ENCODE results near the gene SLC12A7. TPM values are rescaled to one million over a fixed set of nuclear protein-coding genes. Genes with fewer than 3 reads are reported as not detected.

The SLC12A7 gene
- total RNA-seq, 1 experiment from 2014 or later = 6.3 TPM

DNA sequence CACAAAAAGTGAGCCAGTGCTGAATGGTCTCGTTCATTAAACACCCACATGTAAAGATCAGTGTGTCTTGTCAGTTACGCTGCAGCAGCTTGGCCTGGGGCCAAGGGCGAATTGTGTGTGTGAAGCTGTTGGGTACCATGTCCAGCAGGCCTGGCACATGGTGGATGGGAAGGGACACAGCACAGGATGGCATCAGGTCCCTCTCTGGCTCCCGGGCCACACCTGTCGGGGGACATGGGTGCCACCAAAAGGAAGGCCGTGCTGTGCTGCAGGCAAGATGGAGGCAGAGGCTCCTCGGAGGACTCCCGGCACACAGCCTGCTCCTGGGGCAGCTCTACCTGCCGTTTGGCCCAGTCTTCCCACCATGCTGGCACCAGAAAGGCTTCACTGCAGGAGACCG lies 71.3 kb downstream of the SLC12A7 start:
- Mint-ChIP-seq H3K27me3 (ENCODE audit: insufficient read depth, unreplicated experiment) (no peaks in the 10 kb centered on the region), H3K27ac (ENCODE audit: low read depth, unreplicated experiment) (no peak overlapping the region), H3K4me1 (ENCODE audit: insufficient read depth, unreplicated experiment) (no peaks in the 10 kb centered on the region), H3K4me3 (ENCODE audit: unreplicated experiment) (no peak overlapping the region), H3K36me3 (ENCODE audit: insufficient read depth, unreplicated experiment) (no peaks in the 10 kb centered on the region), H3K9me3 (ENCODE audit: unreplicated experiment) (peaks cover 48% of the 10 kb centered on the region)
- no peak for DNase-seq (ENCODE audit: unreplicated experiment)
- ChIA-PET CTCF (interaction anchor here (0.6 kb wide), 1 partner anchor 615 kb away, joined by 3 read pairs; no protein-coding TSS in a partner anchor), POLR2A (no interaction called here)
- BruUV-seq (replicated peaks) = no TSS peak
- TF ChIP-seq, protein P1, sequence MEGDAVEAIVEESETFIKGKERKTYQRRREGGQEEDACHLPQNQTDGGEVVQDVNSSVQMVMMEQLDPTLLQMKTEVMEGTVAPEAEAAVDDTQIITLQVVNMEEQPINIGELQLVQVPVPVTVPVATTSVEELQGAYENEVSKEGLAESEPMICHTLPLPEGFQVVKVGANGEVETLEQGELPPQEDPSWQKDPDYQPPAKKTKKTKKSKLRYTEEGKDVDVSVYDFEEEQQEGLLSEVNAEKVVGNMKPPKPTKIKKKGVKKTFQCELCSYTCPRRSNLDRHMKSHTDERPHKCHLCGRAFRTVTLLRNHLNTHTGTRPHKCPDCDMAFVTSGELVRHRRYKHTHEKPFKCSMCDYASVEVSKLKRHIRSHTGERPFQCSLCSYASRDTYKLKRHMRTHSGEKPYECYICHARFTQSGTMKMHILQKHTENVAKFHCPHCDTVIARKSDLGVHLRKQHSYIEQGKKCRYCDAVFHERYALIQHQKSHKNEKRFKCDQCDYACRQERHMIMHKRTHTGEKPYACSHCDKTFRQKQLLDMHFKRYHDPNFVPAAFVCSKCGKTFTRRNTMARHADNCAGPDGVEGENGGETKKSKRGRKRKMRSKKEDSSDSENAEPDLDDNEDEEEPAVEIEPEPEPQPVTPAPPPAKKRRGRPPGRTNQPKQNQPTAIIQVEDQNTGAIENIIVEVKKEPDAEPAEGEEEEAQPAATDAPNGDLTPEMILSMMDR (IDR thresholded peaks at IDR 0.05; ENCODE audit: unreplicated experiment) = no peak
- intact Hi-C loops (cut with micrococcal nuclease) = no loop called here

DNA sequence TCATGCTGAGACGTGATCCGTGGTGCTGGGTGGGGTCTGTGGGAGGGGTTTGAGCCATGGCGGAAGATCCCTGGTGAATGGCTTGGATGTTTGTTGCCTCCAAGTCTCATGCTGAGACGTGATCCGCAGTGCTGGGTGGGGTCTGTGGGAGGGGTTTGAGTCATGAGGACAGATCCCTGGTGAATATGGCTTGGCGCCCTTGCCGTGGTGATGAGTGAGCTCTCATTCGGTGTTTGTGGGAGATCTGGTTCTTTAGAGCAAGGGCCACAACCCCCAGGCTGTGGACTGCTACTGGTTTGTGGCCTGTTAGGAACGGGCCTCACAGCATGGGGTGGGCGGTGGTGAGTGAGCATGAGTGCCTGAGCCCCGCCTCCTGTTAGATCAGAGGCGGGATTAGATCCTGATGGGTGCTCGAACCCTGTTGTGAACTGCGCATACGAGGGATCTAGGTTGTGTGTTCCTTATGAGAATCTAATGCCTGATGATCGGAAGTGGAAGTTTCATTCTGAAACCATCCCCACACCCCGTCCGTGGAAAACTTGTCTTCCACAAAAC lies 72.1 kb downstream of the SLC12A7 start:
- intact Hi-C loops (cut with micrococcal nuclease) = no loop called here
- Mint-ChIP-seq H3K4me1 (ENCODE audit: insufficient read depth, unreplicated experiment) (no peaks in the 10 kb centered on the region), H3K4me3 (ENCODE audit: unreplicated experiment) (no peak overlapping the region), H3K36me3 (ENCODE audit: insufficient read depth, unreplicated experiment) (no peaks in the 10 kb centered on the region), H3K27ac (ENCODE audit: low read depth, unreplicated experiment) (no peak overlapping the region), H3K9me3 (ENCODE audit: unreplicated experiment) (peaks cover 47% of the 10 kb centered on the region), H3K27me3 (ENCODE audit: insufficient read depth, unreplicated experiment) (no peaks in the 10 kb centered on the region)
- CTCF ChIA-PET = interaction anchor here (0.8 kb wide), 1 partner anchor 29 kb away, joined by 3 read pairs; no protein-coding TSS in a partner anchor
- no TSS peak for BruUV-seq (replicated peaks)
- no peak for DNase-seq (ENCODE audit: unreplicated experiment)
- TF ChIP-seq, protein P1 (IDR thresholded peaks at IDR 0.05; ENCODE audit: unreplicated experiment) = no peak
- POLR2A ChIA-PET = no interaction called here

DNA sequence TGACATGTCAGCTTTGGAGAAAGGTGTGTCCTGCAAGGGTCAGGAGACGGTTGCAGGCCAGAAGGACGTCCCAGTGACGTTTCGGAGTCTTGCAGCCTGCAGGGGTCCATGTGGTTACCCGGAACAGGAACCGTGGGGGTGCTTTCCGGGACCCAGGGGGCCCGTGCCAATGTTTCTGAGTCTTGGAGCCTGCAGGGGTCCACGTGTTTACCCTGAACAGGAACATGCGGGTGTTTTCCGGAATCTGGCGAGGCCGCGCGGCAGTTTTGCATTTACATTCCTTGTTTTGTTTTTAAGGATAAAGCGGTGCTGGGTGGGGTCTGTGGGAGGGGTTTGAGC lies 72.7 kb downstream of the SLC12A7 start:
- Mint-ChIP-seq H3K9me3 (ENCODE audit: unreplicated experiment) (peaks cover 44% of the 10 kb centered on the region), H3K27ac (ENCODE audit: low read depth, unreplicated experiment) (no peak overlapping the region), H3K4me1 (ENCODE audit: insufficient read depth, unreplicated experiment) (no peaks in the 10 kb centered on the region), H3K27me3 (ENCODE audit: insufficient read depth, unreplicated experiment) (no peaks in the 10 kb centered on the region), H3K36me3 (ENCODE audit: insufficient read depth, unreplicated experiment) (no peaks in the 10 kb centered on the region), H3K4me3 (ENCODE audit: unreplicated experiment) (no peak overlapping the region)
- TF ChIP-seq, protein P1 (IDR thresholded peaks at IDR 0.05; ENCODE audit: unreplicated experiment) = no peak
- intact Hi-C loops (cut with micrococcal nuclease) = no loop called here
- ChIA-PET CTCF (interaction anchor here (0.8 kb wide), 1 partner anchor 28 kb away, joined by 3 read pairs; no protein-coding TSS in a partner anchor), POLR2A (no interaction called here)
- no TSS peak for BruUV-seq (replicated peaks)
- DNase-seq (ENCODE audit: unreplicated experiment) = no peak

DNA sequence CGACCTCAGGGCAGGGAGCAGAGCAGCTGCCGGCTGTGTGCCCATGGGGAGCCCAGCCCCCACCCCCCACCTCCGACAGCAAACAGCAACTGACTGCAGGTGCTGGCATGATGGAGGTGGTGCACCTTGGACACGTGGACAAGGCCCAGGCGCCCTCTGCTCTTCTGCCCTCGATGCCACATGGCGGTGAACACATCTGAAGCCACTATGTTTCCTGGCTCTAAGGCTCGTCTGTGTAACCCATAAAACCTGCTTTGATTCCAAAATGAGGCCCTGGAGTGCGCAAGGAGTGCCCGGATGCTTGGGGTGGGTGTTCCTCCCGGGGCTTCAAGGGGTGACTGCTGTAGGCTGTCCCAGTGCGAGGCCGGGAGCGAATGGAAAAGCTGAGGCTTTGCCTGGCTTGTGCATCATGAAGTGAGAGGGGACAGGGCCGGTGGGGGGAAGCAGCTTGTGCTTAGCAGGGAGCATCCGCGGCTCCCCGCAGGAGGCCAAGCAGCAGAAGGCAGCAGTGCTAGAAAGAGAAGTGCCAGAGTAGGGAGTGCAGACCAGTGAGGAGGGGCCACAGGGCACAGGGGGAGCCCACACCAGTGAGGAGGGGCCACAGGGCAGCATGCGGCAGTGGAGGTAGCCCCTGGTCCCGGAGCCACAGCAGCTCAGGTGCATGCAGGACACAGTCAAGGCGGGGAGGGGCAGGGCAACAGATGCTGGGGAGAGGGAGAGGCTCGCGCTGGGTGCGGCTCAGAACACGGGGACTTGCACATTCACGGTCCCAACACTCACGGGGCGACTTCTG lies 73.2 kb downstream of the SLC12A7 start:
- Mint-ChIP-seq H3K4me1 (ENCODE audit: insufficient read depth, unreplicated experiment) (no peaks in the 10 kb centered on the region), H3K27me3 (ENCODE audit: insufficient read depth, unreplicated experiment) (no peaks in the 10 kb centered on the region), H3K27ac (ENCODE audit: low read depth, unreplicated experiment) (no peak overlapping the region), H3K9me3 (ENCODE audit: unreplicated experiment) (peaks cover 39% of the 10 kb centered on the region), H3K36me3 (ENCODE audit: insufficient read depth, unreplicated experiment) (no peaks in the 10 kb centered on the region), H3K4me3 (ENCODE audit: unreplicated experiment) (no peak overlapping the region)
- CTCF ChIA-PET = interaction anchor here (0.8 kb wide), 1 partner anchor 28 kb away, joined by 3 read pairs; no protein-coding TSS in a partner anchor
- intact Hi-C loops (cut with micrococcal nuclease) = no loop called here
- DNase-seq (ENCODE audit: unreplicated experiment) = no peak
- POLR2A ChIA-PET = no interaction called here
- TF ChIP-seq, protein P1 (IDR thresholded peaks at IDR 0.05; ENCODE audit: unreplicated experiment) = no peak
- BruUV-seq (replicated peaks) = no TSS peak

Data from MCF 10A (cell line).